Thyroid gland (tissue), 4 donors: ENCODE data around the gene POLR2A. TPM values are rescaled to one million over a fixed set of nuclear protein-coding genes. Genes with fewer than 3 reads are reported as not detected.

Experiments used
- DNase-seq, 2 donors: peaks; one replicate each; pipeline ENCODE4 v3.0.0-alpha.2; 2019
- H3K27ac ChIP-seq, 3 donors: fragments of 200-600 bp; sonication (generic); 1 replicate in 2 of 3; 2 replicates in 1 of 3; pipeline ENCODE4 v1.5.1; 2016 to 2019; ENCODE audit warnings: mild to moderate bottlenecking in 1 of 3, moderate library complexity in 1 of 3
- H3K27me3 ChIP-seq: fragments of 200-600 bp; sonication (generic); one replicate; pipeline ENCODE4 v1.5.1; 2019
- H3K36me3 ChIP-seq, 2 donors: fragments of 200-600 bp; sonication (generic); one replicate each; pipeline ENCODE4 v1.5.1; 2016 to 2019
- H3K4me1 ChIP-seq, 2 donors: fragments of 200-600 bp; sonication (generic); one replicate each; pipeline ENCODE4 v1.5.1; 2017 to 2019
- H3K4me3 ChIP-seq, 3 donors: fragments of 200-600 bp; sonication (generic); replicated peaks in 1 of 3; 1 replicate in 2 of 3; 2 replicates in 1 of 3; pipeline ENCODE4 v1.5.1; 2016; ENCODE audit warnings: mild to moderate bottlenecking in 1 of 3
- H3K9me3 ChIP-seq: fragments of 200-600 bp; sonication (generic); one replicate; pipeline ENCODE4 v1.5.1; 2017
- CTCF ChIP-seq, 6 experiments: fragments of 200-600 bp in 3 of 6; fragments of 450-650 bp in 3 of 6; sonication (generic) in 3 of 6; IDR thresholded peaks; one replicate each; pipeline ENCODE4 v1.5.1; 2016 to 2019; ENCODE audit warnings: antibody characterized with exemption in 6 of 6, mild to moderate bottlenecking in 2 of 6, inconsistent platforms in 1 of 6, moderate library complexity in 1 of 6
- POLR2A ChIP-seq, 2 donors: fragments of 450-650 bp; IDR thresholded peaks; one replicate each; pipeline ENCODE4 v1.6.1; 2017; ENCODE audit warnings: antibody characterized with exemption in 2 of 2, mild to moderate bottlenecking in 2 of 2, moderate library complexity in 1 of 2
- WGBS, 2 donors: methylation state at CpG; one replicate each; pipeline ENCODE4 v1.1.5; 2017; 5-methylcytosine and 5-hydroxymethylcytosine counted together
- intact Hi-C: fragments of 100-400 bp; cut with DNase I; formaldehyde crosslinking; loops from one replicate; pipeline ENCODE4 v1.15.1; 2023
- total RNA-seq, 4 donors: library from RNA; depleted of rRNA; stranded (reverse); fragments of >200 nt; gene quantifications; one replicate each; pipeline ENCODE4 v1.2.3, GENCODE V29; 2016

Gene POLR2A
- total RNA-seq, 4 donors from 2014 or later, result 47.6 to 125 (median 82.2) TPM

GRCh38 chr17:7465597-7466275 is 18.4 kb upstream of the POLR2A start:
- H3K27ac ChIP-seq, result peak overlapping the region; percentile 54 to 74 (median 66)
- WGBS, 2 donors, result 80 to 93% methylated on average over 18 to 21 of the region's 33 CpGs
- H3K9me3 ChIP-seq, result no peaks in the 10 kb centered on the region
- H3K4me3 ChIP-seq, result no peak overlapping the region
- H3K4me1 ChIP-seq, result peaks cover 28 to 34% of the 10 kb centered on the region in 2 donors
- TF ChIP-seq CTCF (IDR thresholded peaks at IDR 0.05), result no peak
- TF ChIP-seq POLR2A (IDR thresholded peaks at IDR 0.05), result no peak
- no peak for DNase-seq
- H3K27me3 ChIP-seq, result no peaks in the 10 kb centered on the region
- H3K36me3 ChIP-seq, result peaks cover 24 to 33% of the 10 kb centered on the region in 2 donors
- intact Hi-C loops, result no loop called here

- no peak overlapping the region for H3K4me3 ChIP-seq
- 77 to 87% methylated on average over 9 of the region's 9 CpGs for WGBS, 2 donors
- peaks cover 24 to 33% of the 10 kb centered on the region in 2 donors for H3K36me3 ChIP-seq
Measured at GRCh38 chr17:7466318-7466638, 17.9 kb upstream of the POLR2A start.

GRCh38 chr17:7466639-7467341 is 17.4 kb upstream of the POLR2A start:
- TF ChIP-seq CTCF (IDR thresholded peaks at IDR 0.05), result no peak
- TF ChIP-seq POLR2A (IDR thresholded peaks at IDR 0.05), result no peak
- no peak overlapping the region for H3K4me3 ChIP-seq
- peaks cover 24 to 31% of the 10 kb centered on the region in 2 donors for H3K36me3 ChIP-seq
- peaks cover 29 to 43% of the 10 kb centered on the region in 2 donors for H3K4me1 ChIP-seq
- intact Hi-C loops, result no loop called here
- WGBS, 2 donors, result 46 to 47% methylated on average over 16 of the region's 16 CpGs
- DNase-seq, result peak; percentile 78 to 85
- H3K9me3 ChIP-seq, result no peaks in the 10 kb centered on the region
- H3K27me3 ChIP-seq, result no peaks in the 10 kb centered on the region
- H3K27ac ChIP-seq, result peak overlapping the region; percentile 54 to 74 (median 66)

More at GRCh38 chr17:7466318-7466638, 17.9 kb upstream of the POLR2A start:
- H3K9me3 ChIP-seq, result no peaks in the 10 kb centered on the region
- H3K4me1 ChIP-seq, result peaks cover 28 to 38% of the 10 kb centered on the region in 2 donors
- peak overlapping the region; percentile 54 to 74 (median 66) for H3K27ac ChIP-seq
- DNase-seq, result no peak
- TF ChIP-seq CTCF (IDR thresholded peaks at IDR 0.05) (no peak), POLR2A (IDR thresholded peaks at IDR 0.05) (no peak)
- intact Hi-C loops, result no loop called here
- H3K27me3 ChIP-seq, result no peaks in the 10 kb centered on the region

- Histone ChIP-seq H3K27ac (peak overlapping the region; percentile 54 to 74 (median 66)), H3K4me1 (peaks cover 32 to 47% of the 10 kb centered on the region in 2 donors), H3K36me3 (peaks cover 19 to 24% of the 10 kb centered on the region in 2 donors), H3K9me3 (no peaks in the 10 kb centered on the region), H3K27me3 (no peaks in the 10 kb centered on the region), H3K4me3 (no peak overlapping the region)
- intact Hi-C loops, result no loop called here
- DNase-seq, result no peak
- 67 to 80% methylated on average over 2 to 3 of the region's 3 CpGs for WGBS, 2 donors
- no peak for TF ChIP-seq POLR2A (IDR thresholded peaks at IDR 0.05)
- TF ChIP-seq CTCF (IDR thresholded peaks at IDR 0.05), result no peak
Measured at GRCh38 chr17:7467498-7467897, 16.7 kb upstream of the POLR2A start.

GRCh38 chr17:7468290-7468689 is 15.9 kb upstream of the POLR2A start:
- no peak for DNase-seq
- TF ChIP-seq POLR2A (IDR thresholded peaks at IDR 0.05), result no peak
- TF ChIP-seq CTCF (IDR thresholded peaks at IDR 0.05), result no peak
- no peaks in the 10 kb centered on the region for H3K9me3 ChIP-seq
- H3K27me3 ChIP-seq, result no peaks in the 10 kb centered on the region
- H3K4me3 ChIP-seq, result no peak overlapping the region
- intact Hi-C loops, result no loop called here
- peaks cover 11 to 16% of the 10 kb centered on the region in 2 donors for H3K36me3 ChIP-seq
- H3K4me1 ChIP-seq, result peaks cover 32 to 47% of the 10 kb centered on the region in 2 donors
- H3K27ac ChIP-seq, result peak overlapping the region in 2 of 3 donors; percentile 50 to 66
- 89 to 96% methylated on average over 11 of the region's 11 CpGs for WGBS, 2 donors
